LHCN-M2 (cell line): ENCODE measurements around the gene TAMM41. TPM values are rescaled to one million over a fixed set of nuclear protein-coding genes. Genes with fewer than 3 reads are reported as not detected.
A peak's percentile ranks its signal among the peaks of the same experiment; 100 is the strongest.
"Not testable (repeated sequence)": the region's sequence is repeated elsewhere in the genome, so short reads cannot be mapped to it uniquely, and the experiment has no call there.

Experiments
- DNase-seq: peaks from one replicate; pipeline ENCODE4 v3.0.0-alpha.2; 2012; ENCODE audit warnings: low read depth
- polyA plus RNA-seq: library from polyadenylated mRNA; unstranded; fragments of >200 nt; gene quantifications from one replicate; pipeline ENCODE4 v1.2.1, GENCODE V29; 2012; ENCODE audit warnings: missing spikeins
- total RNA-seq: library from RNA; depleted of rRNA; stranded (reverse); fragments of >200 nt; gene quantifications from 2 replicates; pipeline ENCODE4 v1.2.3, GENCODE V29; 2014; rRNA removed

Gene TAMM41
- total RNA-seq, result 9.2 and 11.4 TPM in 2 replicates
- polyA plus RNA-seq, result 13.8 TPM

- peak; percentile 90 for DNase-seq
These were observed at the start of gene TAMM41 for GRCh38 chr3:11846281-11847266. Gene TAMM41, minus strand, starts transcription at chr3:11846885. Its CDS starts 249 bp downstream, at chr3:11846636.

GRCh38 chr3:11878837-11879236 is 32.2 kb upstream of the TAMM41 start:
- DNase-seq, result no peak

GRCh38 chr3:11874707-11875106 is 28.0 kb upstream of the TAMM41 start:
- DNase-seq, result not testable (repeated sequence)

DNA sequence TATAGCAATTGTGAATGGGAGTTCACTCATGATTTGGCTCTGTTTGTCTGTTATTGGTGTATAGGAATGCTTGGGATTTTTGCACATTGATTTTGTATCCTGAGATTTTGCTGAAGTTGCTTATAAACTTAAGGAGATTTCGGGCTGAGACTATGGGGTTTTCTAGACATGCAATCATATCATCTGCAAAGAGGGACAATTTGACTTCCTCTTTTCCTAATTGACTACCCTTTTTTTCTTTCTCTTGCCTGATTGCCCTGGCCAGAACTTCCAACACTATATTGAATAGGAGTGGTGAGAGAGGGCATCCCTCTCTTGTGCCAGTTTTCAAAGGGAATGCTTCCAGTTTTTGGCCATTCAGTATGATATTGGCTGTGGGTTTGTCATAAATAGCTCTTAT is 17.1 kb upstream of the TAMM41 start:
- DNase-seq, result not testable (repeated sequence)

DNA sequence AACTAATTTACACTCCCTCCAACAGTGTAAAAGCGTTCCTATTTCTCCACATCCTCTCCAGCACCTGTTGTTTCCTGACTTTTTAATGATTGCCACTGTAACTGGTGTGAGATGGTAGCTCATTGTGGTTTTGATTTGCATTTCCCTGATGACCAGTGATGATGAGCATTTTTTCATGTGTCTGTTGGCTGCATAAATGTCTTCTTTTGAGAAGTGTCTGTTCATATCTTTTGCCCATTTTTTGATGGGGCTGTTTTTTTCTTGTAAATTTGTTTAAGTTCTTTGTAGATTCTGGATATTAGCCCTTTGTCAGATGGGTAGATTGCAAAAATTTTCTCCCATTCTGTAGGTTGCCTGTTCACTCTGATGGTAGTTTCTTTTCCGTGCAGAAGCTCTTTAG is 15.9 kb upstream of the TAMM41 start:
- not testable (repeated sequence) for DNase-seq

DNA sequence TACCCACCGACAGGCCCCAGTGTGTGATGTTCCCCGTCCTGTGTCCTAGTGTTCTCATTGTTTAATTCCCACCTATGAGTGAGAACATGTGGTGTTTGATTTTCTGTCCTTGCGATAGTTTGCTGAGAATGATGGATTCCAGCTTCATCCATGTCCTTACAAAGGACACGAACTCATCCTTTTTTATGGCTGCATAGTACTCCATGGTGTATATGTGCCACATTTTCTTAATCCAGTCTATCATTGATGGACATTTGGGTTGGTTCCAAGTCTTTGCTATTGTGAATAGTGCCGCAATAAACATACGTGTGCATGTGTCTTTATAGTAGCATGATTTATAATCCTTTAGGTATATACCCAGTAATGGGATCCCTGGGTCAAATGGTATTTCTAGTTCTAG is 15.5 kb upstream of the TAMM41 start:
- not testable (repeated sequence) for DNase-seq

DNA sequence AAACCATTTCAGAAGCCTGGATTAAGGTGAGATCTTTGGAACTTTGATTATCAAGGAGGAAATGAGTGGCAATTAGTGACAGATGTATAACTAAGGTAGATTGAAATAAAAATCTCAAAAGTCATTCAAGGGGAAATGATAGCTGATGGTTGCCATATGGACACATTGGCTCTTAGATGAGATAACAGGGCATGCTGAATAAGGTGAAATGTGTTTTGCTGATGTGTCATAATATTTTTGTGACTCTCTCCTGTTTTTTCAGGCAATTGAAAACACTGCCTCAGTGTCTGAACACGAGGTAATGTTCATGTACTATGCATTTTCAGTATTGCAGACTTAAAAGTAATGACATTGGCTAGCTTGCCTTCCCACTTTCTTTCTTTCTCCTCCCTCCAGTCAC is 13.5 kb upstream of the TAMM41 start:
- DNase-seq, result not testable (repeated sequence)

DNA sequence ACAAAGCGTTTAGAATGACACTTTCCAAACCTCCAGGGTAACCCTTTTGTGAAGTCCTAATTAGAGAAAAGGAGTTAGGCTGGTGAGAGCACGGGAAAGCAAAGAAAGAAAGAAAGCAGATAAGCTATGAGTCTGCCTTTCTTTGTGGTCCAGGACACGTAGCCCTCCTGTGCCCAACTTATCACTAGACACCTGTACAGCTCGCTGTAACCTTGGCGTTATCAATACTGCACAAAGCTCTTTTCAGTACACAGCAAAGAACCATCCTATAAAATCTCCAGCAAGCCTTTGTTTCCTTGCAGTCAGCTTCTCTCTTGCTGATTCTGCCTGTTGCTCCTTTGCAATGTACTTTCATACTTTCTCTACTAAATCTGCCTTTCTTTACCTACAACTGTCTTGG is 6.8 kb upstream of the TAMM41 start:
- no peak for DNase-seq

DNA sequence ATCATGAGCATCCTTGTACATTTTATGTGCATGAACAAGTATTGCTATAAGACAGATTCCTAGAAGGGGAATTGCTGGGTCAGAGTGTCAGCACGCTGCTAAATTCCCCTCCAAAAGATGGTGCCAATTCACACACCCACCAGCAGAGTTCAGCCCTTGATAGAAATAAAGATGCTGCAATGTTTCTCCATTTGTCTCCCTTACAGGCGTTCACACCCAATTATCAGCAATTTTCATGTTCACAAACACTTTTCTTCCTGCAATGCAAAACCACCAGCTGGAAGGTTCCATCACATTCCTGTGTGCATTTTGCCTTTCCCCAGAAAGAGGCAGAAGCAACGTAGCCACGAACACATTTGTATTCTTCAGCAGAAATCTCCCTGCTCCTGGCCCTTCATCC is 3.3 kb upstream of the TAMM41 start:
- no peak for DNase-seq

DNA sequence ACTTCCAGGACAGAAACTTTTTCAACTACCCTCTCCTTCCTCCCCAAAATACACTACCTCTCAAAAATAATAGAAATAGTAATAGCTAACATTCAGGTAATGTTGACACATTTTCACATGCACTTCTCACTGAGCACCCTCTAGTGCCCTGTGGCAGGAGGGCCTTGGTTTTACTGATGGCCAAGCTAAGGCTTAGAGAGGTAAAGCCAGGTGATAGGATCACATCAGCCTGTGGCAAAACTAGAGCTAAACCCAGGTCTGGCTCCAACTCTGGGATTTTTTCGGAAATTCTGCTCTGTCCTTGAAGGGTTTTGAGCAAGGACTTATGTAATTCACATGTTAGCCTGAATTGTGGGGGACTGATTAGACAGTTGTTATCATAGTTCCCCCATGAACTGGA is 922 bp upstream of the TAMM41 start:
- no peak for DNase-seq

- no peak for DNase-seq
These were observed 1.0 kb downstream of the TAMM41 start for GRCh38 chr3:11845651-11846050.

DNA sequence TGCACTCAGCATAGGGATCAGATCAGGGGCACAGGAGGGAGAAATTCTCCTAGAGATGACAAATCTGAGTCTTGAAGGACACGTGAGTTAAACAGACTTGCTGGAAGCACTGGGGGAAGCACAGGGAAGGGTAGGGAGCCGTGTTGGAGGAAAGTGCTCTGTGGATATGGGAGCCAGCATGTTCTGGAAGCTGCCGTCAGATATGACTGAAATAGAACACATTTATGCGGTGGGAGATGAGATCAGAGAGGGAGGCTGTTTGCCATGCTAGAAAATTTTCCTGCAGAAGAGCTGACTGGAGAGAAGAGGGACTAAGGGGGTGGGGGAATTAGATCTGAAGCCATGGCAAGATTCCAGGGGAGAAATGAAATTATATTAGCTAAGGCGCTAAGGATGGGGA is 1.8 kb downstream of the TAMM41 start:
- no peak for DNase-seq

DNA sequence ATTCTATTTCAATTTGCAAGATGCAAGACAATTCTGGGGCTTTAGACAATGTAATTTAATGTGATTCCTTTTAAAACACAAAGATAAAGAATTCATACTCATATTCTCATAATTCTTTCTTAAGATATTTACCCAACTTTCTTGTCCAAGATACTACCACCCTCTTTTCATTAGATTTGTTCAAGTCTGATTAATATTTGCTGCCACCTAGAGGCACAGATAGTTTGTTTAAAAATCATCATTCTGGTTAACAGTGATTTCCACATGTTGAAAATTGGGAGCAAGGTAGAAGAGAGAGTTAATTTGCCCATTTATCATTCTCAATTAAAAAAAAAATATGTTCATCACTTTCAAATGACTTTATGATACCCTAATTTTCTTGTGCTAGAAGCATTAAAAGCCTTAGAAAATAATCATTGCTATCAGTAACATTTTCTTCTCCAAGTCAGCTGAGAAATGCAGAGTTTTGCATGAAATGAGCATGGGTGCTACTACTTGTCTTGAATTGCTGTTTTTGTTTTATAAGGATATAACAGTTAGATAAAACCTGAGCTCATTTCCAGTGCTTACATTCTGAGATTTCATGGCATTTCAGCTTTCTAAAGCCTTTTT is 11.6 kb downstream of the TAMM41 start:
- DNase-seq, result peak; percentile 18

DNA sequence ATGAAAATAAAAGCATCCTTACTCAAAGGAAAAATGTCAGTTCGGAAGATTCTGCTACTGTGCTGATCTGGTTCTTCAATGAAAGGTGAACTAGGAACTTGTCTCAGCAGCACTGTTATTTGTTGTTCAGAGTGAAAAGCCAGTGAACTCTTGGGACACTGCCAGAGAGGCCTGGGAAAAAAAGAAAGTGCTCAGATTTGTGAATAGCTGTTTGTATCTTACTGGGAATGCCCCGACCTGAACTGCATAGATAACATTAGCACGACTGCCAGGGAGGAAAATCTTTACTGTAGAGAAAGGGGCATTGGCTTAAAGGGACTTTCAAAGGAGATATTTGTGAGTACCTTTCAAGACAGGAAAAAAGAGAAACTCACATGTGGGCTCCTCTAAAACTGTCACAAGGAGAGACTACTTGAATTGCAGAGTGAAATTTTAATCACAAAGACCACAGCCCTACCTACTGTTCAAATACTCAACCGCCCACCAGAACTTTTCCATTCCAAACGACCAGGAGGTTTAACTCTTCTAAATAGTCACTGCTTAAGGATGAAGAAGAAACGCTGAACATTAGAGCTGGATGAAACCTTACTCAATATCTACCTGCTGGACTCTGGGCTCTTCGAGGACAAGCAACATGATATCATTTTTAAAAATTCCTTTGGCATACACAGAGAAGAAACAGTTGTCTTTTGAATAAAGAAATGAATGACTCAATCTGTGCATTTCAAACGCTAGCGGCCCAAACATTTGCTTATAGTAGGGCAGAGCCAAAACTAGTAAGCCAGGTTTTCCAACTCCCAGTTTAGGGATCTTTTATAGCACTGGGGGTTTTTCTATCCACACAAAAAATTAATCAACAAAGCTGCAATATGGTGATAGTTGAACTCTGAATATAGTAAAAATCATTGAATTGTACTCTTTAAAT is 13.4 kb downstream of the TAMM41 start:
- DNase-seq, result no peak

DNA sequence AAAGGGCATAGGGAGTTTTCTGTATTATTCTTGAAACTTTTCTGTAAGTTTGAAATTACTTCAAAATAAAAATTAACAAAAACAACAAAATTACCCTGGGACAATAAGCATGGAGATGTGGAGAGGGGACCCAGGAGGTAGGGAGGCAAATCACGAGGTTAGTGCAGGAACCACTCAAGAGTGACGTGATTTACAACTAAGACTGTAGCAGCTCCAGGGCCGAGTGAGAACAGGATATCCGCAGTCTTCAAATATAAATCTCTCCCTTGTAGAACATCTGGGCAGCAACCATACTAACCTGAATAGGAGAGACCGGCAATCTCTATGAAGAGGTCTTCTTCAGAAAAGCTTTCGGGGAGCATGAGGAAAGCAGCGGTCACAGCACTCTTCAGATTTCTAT is 17.3 kb downstream of the TAMM41 start:
- DNase-seq, result no peak

DNA sequence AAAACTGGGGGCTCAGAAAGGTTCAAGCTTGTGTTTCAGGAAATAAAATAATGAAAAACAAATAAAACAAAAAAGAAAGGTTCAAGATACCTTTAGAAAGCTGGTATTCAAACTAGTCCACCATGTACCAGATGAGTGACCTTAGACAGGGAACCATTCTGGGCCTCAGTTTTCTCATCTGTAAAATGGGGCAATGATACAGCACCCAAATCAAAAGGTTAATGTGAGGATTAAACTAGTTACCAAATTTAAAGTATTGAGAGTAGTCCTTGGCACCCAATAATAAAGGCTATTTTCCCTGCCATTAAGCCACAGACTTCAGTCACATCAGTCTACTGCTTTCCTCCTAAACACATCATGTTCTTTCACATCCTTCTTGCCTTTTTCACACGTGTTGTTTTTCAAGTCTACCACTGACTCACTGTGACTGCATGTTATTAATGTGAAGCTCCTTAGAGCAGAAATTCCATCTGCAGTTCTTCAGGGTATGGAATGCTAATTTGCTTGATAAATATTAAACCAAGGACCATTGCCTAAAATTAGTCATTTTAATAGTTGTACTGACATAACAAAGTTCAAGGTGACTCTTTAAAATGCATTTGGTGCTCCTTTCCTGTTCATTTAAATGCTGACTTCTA is 19.9 kb downstream of the TAMM41 start:
- peak; percentile 19 for DNase-seq

DNA sequence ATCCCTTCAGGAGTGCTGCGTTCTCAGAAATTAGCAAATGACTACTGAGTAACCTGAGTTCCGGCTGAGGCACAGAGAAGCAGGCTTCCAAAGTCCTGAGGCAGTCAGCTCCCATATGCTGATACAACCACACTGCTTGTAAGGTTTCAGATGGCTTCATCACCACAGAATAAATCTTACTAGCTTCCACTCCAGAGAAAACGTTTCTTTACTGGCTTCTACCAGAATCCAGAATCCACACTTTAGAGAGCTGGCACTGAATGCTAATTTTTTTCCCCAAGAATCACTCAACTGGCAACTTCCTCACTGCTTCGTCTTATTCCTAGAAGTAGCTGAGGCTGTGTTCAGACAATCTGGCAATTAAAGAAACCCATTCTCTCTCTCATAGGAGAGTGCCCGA is 21.4 kb downstream of the TAMM41 start:
- no peak for DNase-seq

DNA sequence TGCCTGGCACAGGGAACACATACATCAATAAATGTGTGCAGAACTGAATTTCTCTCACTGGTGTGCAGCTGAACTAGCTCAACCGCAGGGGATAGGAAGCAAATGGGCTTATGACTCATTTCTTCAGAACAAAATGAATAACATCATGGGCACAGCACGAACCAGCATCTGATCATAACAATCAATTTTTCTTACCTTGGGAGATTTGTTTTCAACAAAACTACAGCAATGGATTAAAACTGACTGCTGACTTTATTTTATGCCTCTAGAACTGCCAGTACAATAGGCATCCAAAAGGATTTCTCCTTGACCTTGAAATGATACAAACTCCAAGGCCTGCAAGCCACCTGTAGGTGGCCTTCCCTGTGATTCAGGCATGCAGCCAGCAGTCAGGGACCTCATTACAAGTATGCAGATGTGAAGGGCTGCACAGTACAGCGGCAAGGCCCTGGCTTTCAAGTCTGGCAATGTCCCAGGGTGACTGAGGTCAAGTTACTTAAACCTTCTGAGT is 26.1 kb downstream of the TAMM41 start:
- DNase-seq, result peak; percentile 40

DNA sequence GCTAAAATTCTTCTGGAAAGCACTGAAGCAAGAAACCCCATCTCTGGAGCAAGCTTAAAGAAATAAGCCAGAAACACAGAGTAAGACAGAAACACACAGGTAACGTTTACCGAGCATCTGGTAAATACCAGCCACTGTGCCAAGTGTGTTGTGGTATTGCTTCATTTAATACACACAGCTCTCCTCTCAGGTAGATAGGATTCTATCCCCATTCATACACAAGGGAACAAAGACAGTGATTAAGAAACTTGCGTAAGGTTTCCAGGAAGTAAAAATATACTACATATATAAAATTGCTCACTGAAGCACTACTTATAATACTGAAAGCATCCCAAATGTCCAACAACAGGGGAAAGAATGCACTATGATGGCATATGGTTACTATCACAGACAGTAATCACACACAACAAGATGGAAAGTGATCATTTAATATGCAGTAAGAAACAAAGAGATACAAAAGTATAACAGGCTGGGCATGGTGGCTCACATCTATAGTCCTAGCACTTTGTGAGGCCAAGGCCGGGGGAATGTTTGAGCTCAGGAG is 27.5 kb downstream of the TAMM41 start:
- DNase-seq, result no peak

DNA sequence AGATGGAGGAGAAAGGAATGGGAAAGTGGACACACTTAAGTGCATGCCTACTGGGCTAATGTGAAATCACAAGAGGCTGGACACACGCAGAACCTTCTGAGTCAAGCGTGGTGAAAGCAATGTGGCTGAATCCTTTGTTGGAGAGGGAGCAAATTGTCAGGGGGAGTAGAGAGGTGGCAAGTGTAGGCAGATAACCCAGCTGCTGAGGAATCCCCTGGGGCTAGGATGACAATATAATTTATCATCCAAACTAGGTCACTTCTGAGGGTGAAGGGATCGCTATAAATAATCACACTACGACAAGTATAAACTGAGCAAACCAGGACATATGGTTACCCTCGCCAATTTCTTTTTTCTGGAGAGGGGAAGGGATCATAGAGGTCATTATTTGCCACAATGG is 28.7 kb downstream of the TAMM41 start:
- DNase-seq, result peak; percentile 71

- DNase-seq, result no peak
These were observed 31.6 kb downstream of the TAMM41 start for GRCh38 chr3:11815111-11815510.
